ENCODE results near the gene CHCHD3. TPM values are rescaled to one million over a fixed set of nuclear protein-coding genes. Genes with fewer than 3 reads are reported as not detected.

Gene CHCHD3
- total RNA-seq, 1 experiment from 2014 or later: 102 TPM

DNA sequence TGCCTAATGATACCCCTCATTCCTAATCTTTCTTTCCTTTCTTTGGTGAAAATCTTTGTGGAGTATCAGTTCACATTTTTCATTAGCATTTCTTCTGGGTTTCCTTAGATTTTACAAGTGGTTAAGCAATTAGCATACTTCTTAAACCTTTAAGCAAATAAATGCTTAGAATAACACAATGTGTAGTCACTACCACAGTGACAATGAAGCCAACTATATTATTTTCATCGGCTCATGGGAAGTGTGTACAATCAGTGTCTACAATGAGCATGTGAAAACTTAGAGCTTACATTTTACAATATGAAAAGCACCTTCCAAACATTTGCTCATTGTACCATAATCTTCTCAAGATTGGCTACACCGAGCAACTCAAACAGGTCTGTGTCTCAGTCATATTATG lies 329.5 kb downstream of the CHCHD3 start:
- intact Hi-C loops (cut with micrococcal nuclease; ENCODE audit: unreplicated experiment): no loop called here

DNA sequence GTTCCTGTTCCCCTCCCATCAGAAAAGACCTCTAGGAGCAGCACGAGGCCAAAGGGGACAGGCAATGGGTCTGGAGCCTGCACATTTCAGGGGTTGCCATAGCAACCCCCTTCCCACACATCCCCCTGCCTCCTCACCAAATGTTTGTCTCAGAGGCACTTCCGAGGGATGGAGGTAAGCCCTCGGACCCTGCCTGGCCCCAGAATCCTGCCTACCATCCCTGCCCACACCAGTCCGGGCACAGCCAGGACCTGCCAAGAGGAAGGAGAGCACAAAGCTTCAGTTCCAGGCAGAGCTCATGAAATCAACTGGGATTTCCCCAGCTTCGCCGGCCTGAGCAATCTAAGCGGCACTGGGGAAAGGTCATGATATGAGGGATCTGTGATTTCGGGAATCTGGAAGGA lies 330.6 kb downstream of the CHCHD3 start:
- 0 out of 2 replicates have a peak, but pooled peaks cover 1% of the 10 kb centered on the region for H3K27me3 ChIP-seq (replicated peaks; ENCODE audit: control insufficient read depth, insufficient read depth, low read length)
- CTCF ChIA-PET: no interaction called here
- no peaks in the 10 kb centered on the region for H3K4me1 ChIP-seq
- peaks cover 4% of the 10 kb centered on the region; the same call in 1 of the 2 replicates for H3K9me3 ChIP-seq
- peaks cover 10% of the 10 kb centered on the region for H3K9me3 Mint-ChIP-seq (ENCODE audit: unreplicated experiment)
- DNase-seq: no peak
- intact Hi-C loops (cut with micrococcal nuclease; ENCODE audit: unreplicated experiment): no loop called here
- H3K27ac Mint-ChIP-seq (ENCODE audit: unreplicated experiment): no peak overlapping the region
- POLR2A ChIA-PET: no interaction called here
- H3K4me1 Mint-ChIP-seq (ENCODE audit: low read depth, unreplicated experiment): no peaks in the 10 kb centered on the region
- TF ChIP-seq, protein P1, sequence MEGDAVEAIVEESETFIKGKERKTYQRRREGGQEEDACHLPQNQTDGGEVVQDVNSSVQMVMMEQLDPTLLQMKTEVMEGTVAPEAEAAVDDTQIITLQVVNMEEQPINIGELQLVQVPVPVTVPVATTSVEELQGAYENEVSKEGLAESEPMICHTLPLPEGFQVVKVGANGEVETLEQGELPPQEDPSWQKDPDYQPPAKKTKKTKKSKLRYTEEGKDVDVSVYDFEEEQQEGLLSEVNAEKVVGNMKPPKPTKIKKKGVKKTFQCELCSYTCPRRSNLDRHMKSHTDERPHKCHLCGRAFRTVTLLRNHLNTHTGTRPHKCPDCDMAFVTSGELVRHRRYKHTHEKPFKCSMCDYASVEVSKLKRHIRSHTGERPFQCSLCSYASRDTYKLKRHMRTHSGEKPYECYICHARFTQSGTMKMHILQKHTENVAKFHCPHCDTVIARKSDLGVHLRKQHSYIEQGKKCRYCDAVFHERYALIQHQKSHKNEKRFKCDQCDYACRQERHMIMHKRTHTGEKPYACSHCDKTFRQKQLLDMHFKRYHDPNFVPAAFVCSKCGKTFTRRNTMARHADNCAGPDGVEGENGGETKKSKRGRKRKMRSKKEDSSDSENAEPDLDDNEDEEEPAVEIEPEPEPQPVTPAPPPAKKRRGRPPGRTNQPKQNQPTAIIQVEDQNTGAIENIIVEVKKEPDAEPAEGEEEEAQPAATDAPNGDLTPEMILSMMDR (IDR thresholded peaks at IDR 0.05; ENCODE audit: insufficient read depth in 1 of 2, low read depth in 1 of 2, low read length in 1 of 2, severe bottlenecking in 1 of 2, unreplicated experiment in 1 of 2): no peak
- no peak overlapping the region for H3K4me3 Mint-ChIP-seq (ENCODE audit: unreplicated experiment)
- no TSS peak for BruUV-seq (replicated peaks)
- no peak overlapping the region for H3K4me3 ChIP-seq (ENCODE audit: low read depth, low read length)
- no peaks in the 10 kb centered on the region for H3K36me3 Mint-ChIP-seq (ENCODE audit: insufficient read depth, unreplicated experiment)
- H3K27me3 Mint-ChIP-seq (ENCODE audit: insufficient read depth, unreplicated experiment): peaks cover 25% of the 10 kb centered on the region
- H3K36me3 ChIP-seq (ENCODE audit: control insufficient read depth, insufficient read depth, low read length): no peaks in the 10 kb centered on the region

More for the DNA sequence above, 329.5 kb downstream of the CHCHD3 start:
- 0 out of 2 replicates have a peak, but pooled peaks cover 1% of the 10 kb centered on the region for H3K27me3 ChIP-seq (replicated peaks; ENCODE audit: control insufficient read depth, insufficient read depth, low read length)
- POLR2A ChIA-PET: no interaction called here
- H3K4me1 Mint-ChIP-seq (ENCODE audit: low read depth, unreplicated experiment): no peaks in the 10 kb centered on the region
- H3K9me3 Mint-ChIP-seq (ENCODE audit: unreplicated experiment): no peaks in the 10 kb centered on the region
- no peaks in the 10 kb centered on the region for H3K36me3 ChIP-seq (ENCODE audit: control insufficient read depth, insufficient read depth, low read length)
- peaks cover 4% of the 10 kb centered on the region; the same call in 1 of the 2 replicates for H3K9me3 ChIP-seq
- H3K4me3 ChIP-seq (ENCODE audit: low read depth, low read length): no peak overlapping the region
- TF ChIP-seq, protein P1 (IDR thresholded peaks at IDR 0.05; ENCODE audit: insufficient read depth in 1 of 2, low read depth in 1 of 2, low read length in 1 of 2, severe bottlenecking in 1 of 2, unreplicated experiment in 1 of 2): no peak
- BruUV-seq (replicated peaks): no TSS peak
- H3K27ac Mint-ChIP-seq (ENCODE audit: unreplicated experiment): no peak overlapping the region
- no peak overlapping the region for H3K4me3 Mint-ChIP-seq (ENCODE audit: unreplicated experiment)
- H3K4me1 ChIP-seq: no peaks in the 10 kb centered on the region
- CTCF ChIA-PET: no interaction called here
- DNase-seq: no peak
- peaks cover 21% of the 10 kb centered on the region for H3K27me3 Mint-ChIP-seq (ENCODE audit: insufficient read depth, unreplicated experiment)
- no peaks in the 10 kb centered on the region for H3K36me3 Mint-ChIP-seq (ENCODE audit: insufficient read depth, unreplicated experiment)

DNA sequence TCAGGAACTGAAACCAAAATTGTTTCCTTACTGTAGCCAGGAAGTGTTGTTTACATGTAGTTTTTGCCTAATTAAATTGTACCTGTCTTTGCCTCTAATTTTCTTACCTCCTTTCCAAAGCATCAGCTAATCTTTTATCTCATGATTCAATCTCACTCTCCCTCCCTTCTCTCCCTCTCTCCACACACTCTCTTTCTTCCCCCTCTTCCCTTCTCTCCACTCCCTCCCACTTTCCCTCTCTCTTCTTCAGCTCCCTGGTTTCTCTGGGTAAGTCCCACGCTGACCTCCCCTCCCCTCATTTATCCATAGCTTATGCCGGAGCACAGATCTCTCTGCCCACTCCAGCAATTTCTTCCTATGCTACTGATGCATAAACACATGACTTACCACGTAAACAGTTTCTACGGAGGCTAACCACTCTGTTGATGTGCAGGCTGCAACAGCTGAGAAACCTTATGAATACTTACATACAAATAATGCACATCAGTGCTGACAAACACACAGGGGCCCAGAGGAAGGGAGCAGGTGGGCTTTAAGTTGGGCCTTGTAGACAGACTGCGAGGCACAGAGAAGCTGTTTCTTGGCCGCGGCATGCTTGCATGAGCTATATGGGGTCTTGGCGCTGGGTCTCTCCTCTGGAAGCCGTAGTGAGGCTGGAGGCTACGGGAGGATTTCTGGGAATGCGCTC lies 331.2 kb downstream of the CHCHD3 start:
- H3K4me3 ChIP-seq (ENCODE audit: low read depth, low read length): no peak overlapping the region
- BruUV-seq (replicated peaks): no TSS peak
- H3K27ac Mint-ChIP-seq (ENCODE audit: unreplicated experiment): no peak overlapping the region
- TF ChIP-seq, protein P1 (IDR thresholded peaks at IDR 0.05; ENCODE audit: insufficient read depth in 1 of 2, low read depth in 1 of 2, low read length in 1 of 2, severe bottlenecking in 1 of 2, unreplicated experiment in 1 of 2): no peak
- CTCF ChIA-PET: no interaction called here
- H3K9me3 Mint-ChIP-seq (ENCODE audit: unreplicated experiment): peaks cover 16% of the 10 kb centered on the region
- H3K36me3 ChIP-seq (ENCODE audit: control insufficient read depth, insufficient read depth, low read length): no peaks in the 10 kb centered on the region
- peaks cover 27% of the 10 kb centered on the region for H3K27me3 Mint-ChIP-seq (ENCODE audit: insufficient read depth, unreplicated experiment)
- no peak for DNase-seq
- H3K4me1 ChIP-seq: no peaks in the 10 kb centered on the region
- no peaks in the 10 kb centered on the region for H3K36me3 Mint-ChIP-seq (ENCODE audit: insufficient read depth, unreplicated experiment)
- intact Hi-C loops (cut with micrococcal nuclease; ENCODE audit: unreplicated experiment): no loop called here
- peaks cover 4% of the 10 kb centered on the region; the same call in 1 of the 2 replicates for H3K9me3 ChIP-seq
- 0 out of 2 replicates have a peak, but pooled peaks cover 1% of the 10 kb centered on the region for H3K27me3 ChIP-seq (replicated peaks; ENCODE audit: control insufficient read depth, insufficient read depth, low read length)
- no peak overlapping the region for H3K4me3 Mint-ChIP-seq (ENCODE audit: unreplicated experiment)
- POLR2A ChIA-PET: no interaction called here
- no peaks in the 10 kb centered on the region for H3K4me1 Mint-ChIP-seq (ENCODE audit: low read depth, unreplicated experiment)
